Fibroblast of mammary gland (primary cell): ENCODE measurements around the gene RPAP2.
A peak's percentile ranks its signal among the peaks of the same experiment; 100 is the strongest.

ENCODE experiments used
- DNase-seq: peaks from one replicate; pipeline ENCODE4 v3.0.0-alpha.2; 2010; ENCODE audit warnings: low read depth
- H3K4me3 ChIP-seq: 2 replicates; pipeline ENCODE4 v1.5.1; 2011; ENCODE audit warnings: low read depth, mild to moderate bottlenecking, low read length, moderate library complexity; ENCODE audit not compliant: control insufficient read depth
- TF ChIP-seq, protein P1 (sequence below): conservative IDR thresholded peaks from 2 replicates; pipeline ENCODE4 v1.5.1; 2011; ENCODE audit warnings: low read depth, low read length, inconsistent platforms; ENCODE audit not compliant: control insufficient read depth, insufficient read depth

The RPAP2 gene

DNA sequence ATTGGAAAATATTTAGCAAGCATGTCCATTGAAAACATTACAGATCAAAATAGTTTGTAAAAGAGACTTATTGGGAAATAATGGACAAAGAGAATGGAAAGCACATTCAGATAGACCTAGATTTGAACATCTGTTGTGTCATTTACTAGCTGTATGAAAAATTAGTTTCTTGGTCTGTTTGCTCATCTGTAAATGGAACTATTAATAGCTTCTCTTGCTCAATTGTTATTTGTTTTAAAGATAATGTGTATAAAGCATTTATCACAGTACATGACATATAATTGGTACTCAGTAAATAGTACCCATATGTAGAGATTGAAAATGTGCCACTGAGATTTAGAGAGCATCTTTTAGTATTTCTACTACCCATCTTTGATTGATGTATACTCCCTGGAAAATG is 25.9 kb downstream of the RPAP2 start:
- DNase-seq, result no peak
- TF ChIP-seq, protein P1, sequence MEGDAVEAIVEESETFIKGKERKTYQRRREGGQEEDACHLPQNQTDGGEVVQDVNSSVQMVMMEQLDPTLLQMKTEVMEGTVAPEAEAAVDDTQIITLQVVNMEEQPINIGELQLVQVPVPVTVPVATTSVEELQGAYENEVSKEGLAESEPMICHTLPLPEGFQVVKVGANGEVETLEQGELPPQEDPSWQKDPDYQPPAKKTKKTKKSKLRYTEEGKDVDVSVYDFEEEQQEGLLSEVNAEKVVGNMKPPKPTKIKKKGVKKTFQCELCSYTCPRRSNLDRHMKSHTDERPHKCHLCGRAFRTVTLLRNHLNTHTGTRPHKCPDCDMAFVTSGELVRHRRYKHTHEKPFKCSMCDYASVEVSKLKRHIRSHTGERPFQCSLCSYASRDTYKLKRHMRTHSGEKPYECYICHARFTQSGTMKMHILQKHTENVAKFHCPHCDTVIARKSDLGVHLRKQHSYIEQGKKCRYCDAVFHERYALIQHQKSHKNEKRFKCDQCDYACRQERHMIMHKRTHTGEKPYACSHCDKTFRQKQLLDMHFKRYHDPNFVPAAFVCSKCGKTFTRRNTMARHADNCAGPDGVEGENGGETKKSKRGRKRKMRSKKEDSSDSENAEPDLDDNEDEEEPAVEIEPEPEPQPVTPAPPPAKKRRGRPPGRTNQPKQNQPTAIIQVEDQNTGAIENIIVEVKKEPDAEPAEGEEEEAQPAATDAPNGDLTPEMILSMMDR, result no peak
- H3K4me3 ChIP-seq, result no peak overlapping the region

DNA sequence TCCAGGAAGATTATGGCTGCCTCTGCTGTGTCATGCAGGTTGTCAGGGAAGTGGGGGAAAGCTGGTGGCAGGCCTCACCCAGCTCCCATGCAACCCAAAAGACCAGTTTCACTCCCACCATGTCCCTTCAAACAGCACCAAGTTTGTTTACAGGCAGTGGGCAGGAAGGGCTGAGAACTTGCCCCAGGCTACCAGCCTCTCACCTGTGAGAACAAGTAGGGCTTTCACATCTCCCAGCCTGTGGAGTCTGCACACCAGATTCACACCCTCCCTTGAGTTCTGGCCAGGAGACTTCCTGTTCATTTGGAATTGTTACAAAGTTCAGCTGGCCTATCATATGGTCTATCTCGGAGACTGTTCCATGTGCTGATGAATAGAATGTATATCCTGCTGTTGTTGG is 27.8 kb downstream of the RPAP2 start:
- TF ChIP-seq, protein P1, result no peak
- H3K4me3 ChIP-seq, result no peak overlapping the region
- DNase-seq, result no peak

DNA sequence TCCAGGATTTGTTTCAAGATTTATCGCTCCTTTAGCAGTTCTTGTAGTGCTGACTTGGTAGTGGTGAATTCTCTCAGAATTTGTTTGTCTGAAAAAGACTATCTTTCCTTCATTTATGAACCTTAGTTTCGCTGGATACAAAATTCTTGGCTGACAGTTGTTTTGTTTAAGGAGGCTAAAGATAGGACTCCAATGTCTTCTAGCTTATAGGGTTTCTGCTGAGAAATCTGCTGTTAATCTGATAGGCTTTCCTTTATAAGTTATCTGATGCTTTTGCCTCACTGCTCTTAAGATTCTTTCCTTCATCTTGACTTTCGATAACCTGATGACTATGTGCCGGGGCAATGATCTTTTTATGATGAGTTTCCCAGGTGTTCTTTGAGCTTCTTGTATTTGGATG is 28.9 kb downstream of the RPAP2 start:
- TF ChIP-seq, protein P1, result no peak
- H3K4me3 ChIP-seq, result no peak overlapping the region
- no peak for DNase-seq

DNA sequence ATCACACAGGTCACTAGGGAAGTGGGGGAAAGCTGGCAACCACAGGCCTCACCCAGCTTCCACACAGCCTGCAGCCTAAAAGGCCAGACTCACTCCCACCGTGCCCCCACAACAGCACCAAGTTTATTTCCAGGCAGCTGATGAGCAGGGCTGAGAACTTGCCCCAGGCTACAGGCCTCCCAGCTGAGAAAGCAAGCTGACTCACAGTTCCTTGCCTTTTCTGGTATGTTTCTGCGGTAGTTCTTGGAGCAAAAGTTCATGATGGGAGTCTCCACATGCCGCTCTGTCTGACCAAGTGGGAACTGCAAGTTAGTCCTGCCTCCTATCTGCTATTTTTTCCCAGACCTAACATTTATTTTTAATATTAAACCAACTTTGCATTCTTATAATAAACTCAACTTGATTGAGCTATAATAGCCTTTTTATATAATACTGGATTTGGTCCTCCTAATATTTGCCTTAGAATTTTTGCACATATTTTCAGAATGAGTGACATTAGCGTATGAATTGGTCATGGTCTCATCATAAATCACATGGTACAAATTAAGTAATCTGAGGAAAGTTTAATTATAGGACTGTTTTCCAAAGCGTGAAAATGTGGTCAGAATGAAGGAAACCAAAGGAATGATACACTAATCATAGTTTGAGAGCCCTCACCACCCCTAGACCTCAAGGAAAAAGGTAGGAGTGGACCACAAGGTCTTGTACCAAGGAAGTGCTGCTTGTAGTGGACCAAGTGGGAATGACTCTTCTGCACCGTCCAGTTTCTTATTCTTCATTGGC is 30.7 kb downstream of the RPAP2 start:
- DNase-seq, result peak; percentile 45
- TF ChIP-seq, protein P1, result no peak
- H3K4me3 ChIP-seq, result no peak overlapping the region

DNA sequence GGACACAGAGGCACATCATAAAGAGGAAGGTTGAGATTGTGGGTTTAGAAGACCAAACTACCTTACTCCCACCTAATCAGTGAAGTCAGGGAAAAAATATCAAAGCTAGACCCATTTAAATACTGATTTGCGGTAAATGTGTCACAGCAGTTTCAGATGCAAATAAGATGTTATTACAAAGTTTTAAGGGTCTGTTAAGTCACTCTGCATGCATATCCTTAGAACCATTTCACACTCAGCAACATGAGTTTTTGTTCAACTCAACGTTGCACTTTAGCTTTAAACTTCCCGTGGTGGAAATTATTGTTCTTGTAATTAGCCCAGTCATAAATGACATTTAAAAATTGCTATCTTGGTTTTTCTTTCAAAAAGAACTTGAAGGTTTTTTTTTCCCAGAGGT is 34.8 kb downstream of the RPAP2 start:
- DNase-seq, result no peak
- H3K4me3 ChIP-seq, result no peak overlapping the region
- TF ChIP-seq, protein P1, result no peak

DNA sequence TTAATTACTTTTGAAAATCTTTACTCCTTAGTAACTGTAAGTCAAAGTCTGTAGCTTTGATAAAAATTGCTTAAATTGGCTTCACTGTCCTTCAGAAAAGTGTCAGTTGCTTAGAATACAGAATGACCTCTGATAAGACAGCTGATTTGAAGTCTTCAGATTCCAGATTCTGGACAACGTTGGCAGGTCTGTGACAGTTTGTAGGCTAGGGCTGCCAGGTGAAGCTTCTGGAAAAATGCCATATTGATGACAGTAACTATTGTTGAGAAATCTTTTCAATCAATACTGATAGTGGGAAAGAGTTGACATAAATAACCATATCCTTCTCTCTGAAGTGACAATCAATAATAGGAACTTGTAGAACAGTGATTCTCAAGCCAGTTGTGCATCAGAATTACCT is 41.3 kb downstream of the RPAP2 start:
- DNase-seq, result no peak
- no peak overlapping the region for H3K4me3 ChIP-seq
- TF ChIP-seq, protein P1, result no peak

DNA sequence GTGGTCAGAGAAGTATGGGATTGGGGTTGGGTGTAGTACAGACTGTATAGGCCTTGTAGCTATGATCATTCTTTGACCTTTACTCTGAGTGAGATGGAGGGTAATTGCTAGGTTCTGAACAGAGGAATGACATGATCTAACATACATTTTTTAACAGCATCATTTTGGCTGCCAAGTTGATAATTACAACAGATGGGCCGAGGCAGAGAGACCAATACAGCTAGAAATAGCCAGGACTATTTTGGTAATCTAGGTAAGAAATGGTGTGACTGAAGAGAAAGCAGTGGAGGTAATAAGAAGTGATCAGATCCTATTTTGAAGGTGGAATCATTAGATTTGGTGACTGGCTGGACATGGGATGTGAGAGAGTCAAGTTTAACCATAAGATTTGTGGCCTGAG is 43.5 kb downstream of the RPAP2 start:
- TF ChIP-seq, protein P1, result no peak
- no peak for DNase-seq

More for the DNA sequence above, 43.5 kb downstream of the RPAP2 start:
- H3K4me3 ChIP-seq, result no peak overlapping the region
